ENCODE data around the gene PDXK. TPM values are rescaled to one million over a fixed set of nuclear protein-coding genes. Genes with fewer than 3 reads are reported as not detected.

The PDXK gene
- polyA plus RNA-seq, 1 of the 3 experiments (the other 2 are of a cell fraction), result 85.7 TPM

DNA sequence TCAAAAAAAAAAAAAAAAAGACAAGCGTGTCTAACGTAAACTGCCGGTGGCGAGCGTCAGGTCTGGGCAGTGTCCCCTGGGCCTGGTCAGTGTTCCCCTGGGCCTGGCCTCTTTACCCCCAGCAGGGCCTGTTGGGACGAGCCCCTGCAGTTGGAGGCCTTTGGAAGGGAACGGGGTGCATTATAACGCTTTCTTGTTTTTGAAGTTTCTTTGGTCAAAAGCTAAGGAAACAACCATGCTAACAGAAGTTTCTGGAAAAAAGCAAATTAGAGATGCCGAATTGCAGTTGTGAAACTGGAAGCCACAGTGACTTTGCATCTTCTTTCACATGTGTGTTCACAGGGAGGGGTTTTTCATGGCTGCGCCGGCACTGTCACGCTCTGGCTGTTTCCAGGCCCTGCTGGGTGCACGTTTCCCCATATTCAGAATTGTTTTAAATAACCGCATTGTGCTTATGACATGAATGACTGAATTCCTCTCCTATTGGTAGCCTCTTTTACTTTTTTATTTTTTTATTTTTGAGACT, 86.4 kb downstream of the PDXK start:
- Histone ChIP-seq H3K27ac (ENCODE audit: low read depth in 2 of 2, low read length in 1 of 2) (no peak overlapping the region), H3K36me3 (replicated peaks in 1 of 2; ENCODE audit: control insufficient read depth in 1 of 2, insufficient read depth in 2 of 2, low read length in 1 of 2) (peaks cover 0 to 40% of the 10 kb centered on the region in 2 experiments), H3K27me3 (ENCODE audit: insufficient read depth) (no peaks in the 10 kb centered on the region), H3K4me1 (ENCODE audit: control insufficient read depth in 1 of 2, insufficient read depth in 2 of 2, low read depth in 1 of 2, low read length in 1 of 2) (no peaks in the 10 kb centered on the region; a peak in 1 of 4 replicates), H3K79me2 (ENCODE audit: insufficient read depth) (no peaks in the 10 kb centered on the region), H3K9me2 (no peaks in the 10 kb centered on the region), H2AFZ (ENCODE audit: low read depth) (no peak overlapping the region), H3K9ac (no peak overlapping the region), H3K4me2 (no peak overlapping the region), H4K20me1 (ENCODE audit: insufficient read depth) (no peaks in the 10 kb centered on the region), H3K9me3 (no peaks in the 10 kb centered on the region), H3F3A (replicated peaks; ENCODE audit: insufficient read depth) (no peaks in the 10 kb centered on the region), H3K4me3 (ENCODE audit: low read depth in 2 of 2, low read length in 1 of 2) (no peak overlapping the region)
- 96% methylated on average over 14 of the region's 14 CpGs for WGBS (ENCODE audit: low lambda C conversion rate)
- TF ChIP-seq TEAD4 (IDR thresholded peaks at IDR 0.05; ENCODE audit: borderline replicate concordance, insufficient read depth) (no peak), MEF2A (IDR thresholded peaks at IDR 0.05; ENCODE audit: borderline replicate concordance, low read depth) (no peak), RCOR1 (IDR thresholded peaks at IDR 0.05; ENCODE audit: low read length) (no peak), FOXJ3 (CRISPR knock-in tag; IDR thresholded peaks at IDR 0.05) (no peak), POLR2AphosphoS5 (IDR thresholded peaks at IDR 0.05; ENCODE audit: low read depth, low read length) (no peak), RAD21 (IDR thresholded peaks at IDR 0.05; ENCODE audit: low read length) (no peak), MXI1 (IDR thresholded peaks at IDR 0.05; ENCODE audit: low read depth, low read length) (no peak), EZH2phosphoT487 (IDR thresholded peaks at IDR 0.05; ENCODE audit: borderline replicate concordance, low read depth) (no peak), YY1 (IDR thresholded peaks at IDR 0.05; ENCODE audit: low read depth) (no peak), EP300 (IDR thresholded peaks at IDR 0.05; ENCODE audit: borderline replicate concordance in 1 of 2, low read depth in 1 of 2, low read length in 1 of 2) (no peak), SMC3 (IDR thresholded peaks at IDR 0.05; ENCODE audit: low read depth, low read length) (no peak), RFX5 (IDR thresholded peaks at IDR 0.05; ENCODE audit: low read length) (no peak)
- TF ChIP-seq, protein P1, sequence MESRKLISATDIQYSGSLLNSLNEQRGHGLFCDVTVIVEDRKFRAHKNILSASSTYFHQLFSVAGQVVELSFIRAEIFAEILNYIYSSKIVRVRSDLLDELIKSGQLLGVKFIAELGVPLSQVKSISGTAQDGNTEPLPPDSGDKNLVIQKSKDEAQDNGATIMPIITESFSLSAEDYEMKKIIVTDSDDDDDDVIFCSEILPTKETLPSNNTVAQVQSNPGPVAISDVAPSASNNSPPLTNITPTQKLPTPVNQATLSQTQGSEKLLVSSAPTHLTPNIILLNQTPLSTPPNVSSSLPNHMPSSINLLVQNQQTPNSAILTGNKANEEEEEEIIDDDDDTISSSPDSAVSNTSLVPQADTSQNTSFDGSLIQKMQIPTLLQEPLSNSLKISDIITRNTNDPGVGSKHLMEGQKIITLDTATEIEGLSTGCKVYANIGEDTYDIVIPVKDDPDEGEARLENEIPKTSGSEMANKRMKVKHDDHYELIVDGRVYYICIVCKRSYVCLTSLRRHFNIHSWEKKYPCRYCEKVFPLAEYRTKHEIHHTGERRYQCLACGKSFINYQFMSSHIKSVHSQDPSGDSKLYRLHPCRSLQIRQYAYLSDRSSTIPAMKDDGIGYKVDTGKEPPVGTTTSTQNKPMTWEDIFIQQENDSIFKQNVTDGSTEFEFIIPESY (IDR thresholded peaks at IDR 0.05; ENCODE audit: borderline replicate concordance, low read depth), result no peak
- TF ChIP-seq, protein P2, sequence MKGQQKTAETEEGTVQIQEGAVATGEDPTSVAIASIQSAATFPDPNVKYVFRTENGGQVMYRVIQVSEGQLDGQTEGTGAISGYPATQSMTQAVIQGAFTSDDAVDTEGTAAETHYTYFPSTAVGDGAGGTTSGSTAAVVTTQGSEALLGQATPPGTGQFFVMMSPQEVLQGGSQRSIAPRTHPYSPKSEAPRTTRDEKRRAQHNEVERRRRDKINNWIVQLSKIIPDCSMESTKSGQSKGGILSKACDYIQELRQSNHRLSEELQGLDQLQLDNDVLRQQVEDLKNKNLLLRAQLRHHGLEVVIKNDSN (IDR thresholded peaks at IDR 0.05; ENCODE audit: borderline replicate concordance, low read depth), result no peak
- TF ChIP-seq, protein P3, sequence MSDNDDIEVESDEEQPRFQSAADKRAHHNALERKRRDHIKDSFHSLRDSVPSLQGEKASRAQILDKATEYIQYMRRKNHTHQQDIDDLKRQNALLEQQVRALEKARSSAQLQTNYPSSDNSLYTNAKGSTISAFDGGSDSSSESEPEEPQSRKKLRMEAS (IDR thresholded peaks at IDR 0.05; ENCODE audit: low read depth), result no peak
- DNase-seq, result no peak
- ChIA-PET POLR2A (no interaction called here), CTCF (no interaction called here)

Data from SK-N-SH (cell line).